Vagina (tissue), 2 donors: ENCODE results near the gene ENO3. TPM values are rescaled to one million over a fixed set of nuclear protein-coding genes. Genes with fewer than 3 reads are reported as not detected.

ENCODE experiments used
- DNase-seq, 2 donors: peaks; one replicate each; pipeline ENCODE4 v3.0.0-alpha.2; 2017; ENCODE audit errors: extremely low spot score in 2 of 2
- H3K27ac ChIP-seq: fragments of 200-600 bp; sonication (generic); one replicate; pipeline ENCODE4 v1.5.1; 2019
- H3K27me3 ChIP-seq: fragments of 200-600 bp; sonication (generic); one replicate; pipeline ENCODE4 v1.5.1; 2019
- H3K36me3 ChIP-seq, 2 donors: fragments of 200-600 bp; sonication (generic); one replicate each; pipeline ENCODE4 v1.5.1; 2017 to 2019
- H3K4me1 ChIP-seq: fragments of 200-600 bp; sonication (generic); one replicate; pipeline ENCODE4 v1.5.1; 2019
- H3K4me3 ChIP-seq, 2 donors: fragments of 200-600 bp; sonication (generic); 1 replicate in 1 of 2; 2 replicates in 1 of 2; pipeline ENCODE4 v1.5.1; 2016 to 2019
- H3K9me3 ChIP-seq: fragments of 200-600 bp; sonication (generic); one replicate; pipeline ENCODE4 v1.5.1; 2019
- CTCF ChIP-seq, 3 experiments: fragments of 450-650 bp in 2 of 3; fragments of 200-600 bp in 1 of 3; sonication (generic) in 1 of 3; IDR thresholded peaks; one replicate each; pipeline ENCODE4 v1.5.1; 2017 to 2019; ENCODE audit warnings: antibody characterized with exemption in 3 of 3, mild to moderate bottlenecking in 2 of 3, moderate library complexity in 2 of 3
- POLR2A ChIP-seq, 2 donors: fragments of 450-650 bp; IDR thresholded peaks; one replicate each; pipeline ENCODE4 v1.6.1; 2017; ENCODE audit warnings: antibody characterized with exemption in 2 of 2, mild to moderate bottlenecking in 2 of 2, moderate library complexity in 2 of 2
- POLR2AphosphoS5 ChIP-seq, 2 donors: sonication (generic); formaldehyde crosslinking; IDR thresholded peaks; one replicate each; pipeline ENCODE4 v1.9.0; 2017; ENCODE audit warnings: antibody characterized with exemption in 2 of 2, mild to moderate bottlenecking in 2 of 2, low read depth in 1 of 2; ENCODE audit not compliant: insufficient read depth in 1 of 2
- intact Hi-C: fragments of 100-400 bp; cut with DNase I; formaldehyde crosslinking; loops from one replicate; pipeline ENCODE4 v1.15.1; 2023
- total RNA-seq: library from RNA; depleted of rRNA; stranded (reverse); fragments of >200 nt; gene quantifications from one replicate; pipeline ENCODE4 v1.2.3, GENCODE V29; 2016

Gene ENO3
- total RNA-seq, 1 donor from 2014 or later = 5.6 TPM

DNA sequence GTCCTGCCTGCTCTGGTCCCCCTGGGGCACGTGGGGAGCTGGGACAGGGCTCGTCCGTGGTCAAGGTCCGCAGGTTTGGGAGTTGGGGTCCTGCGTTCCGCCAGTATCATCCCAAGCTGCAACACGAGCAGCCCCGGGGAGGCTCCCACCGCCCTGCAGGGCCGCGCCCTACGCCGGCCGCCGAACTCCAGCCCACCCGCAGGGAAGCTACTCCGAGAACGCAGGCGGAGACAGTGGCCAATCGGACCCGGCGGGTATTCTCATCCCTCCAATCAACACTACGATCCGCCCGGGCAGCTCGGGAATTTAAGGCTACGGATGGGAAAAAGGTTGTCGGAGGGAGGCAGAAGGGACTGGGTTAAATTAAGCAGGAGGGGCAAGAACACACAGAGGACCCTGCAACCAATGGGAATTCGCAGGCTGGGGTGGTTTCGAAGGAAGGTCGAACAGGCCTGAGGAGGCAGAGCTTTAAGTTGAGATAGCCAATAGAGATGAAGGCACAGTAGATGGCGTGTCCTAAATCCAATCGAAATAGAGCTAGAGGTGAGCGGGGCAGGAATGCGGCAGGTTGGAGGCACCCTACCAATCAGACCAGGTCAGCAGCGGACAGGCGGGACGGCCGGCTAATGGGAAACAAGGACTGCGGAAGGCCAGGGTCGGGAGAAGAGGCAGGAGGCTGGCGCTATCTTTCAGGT lies 16.1 kb downstream of the ENO3 start:
- Histone ChIP-seq H3K27ac (peak overlapping the region; percentile 96), H3K4me3 (peak overlapping the region; percentile 68 to 83), H3K36me3 (peaks cover 0 to 6% of the 10 kb centered on the region in 2 donors), H3K27me3 (no peaks in the 10 kb centered on the region), H3K4me1 (peaks cover 44% of the 10 kb centered on the region), H3K9me3 (no peaks in the 10 kb centered on the region)
- peak; percentile 100 for DNase-seq
- intact Hi-C loops = no loop called here
- TF ChIP-seq POLR2A (IDR thresholded peaks at IDR 0.05) (peak in 1 of 2 donors; percentile 40), CTCF (IDR thresholded peaks at IDR 0.05) (no peak)

- peak in 1 of 2 donors; percentile 99 for DNase-seq
- H3K27ac ChIP-seq = peak within 1 kb of the TSS; percentile 96
- no peaks in the 10 kb centered on the region for H3K27me3 ChIP-seq
- H3K36me3 ChIP-seq = peaks cover 0 to 14% of the 10 kb centered on the region in 2 donors
- H3K9me3 ChIP-seq = no peaks in the 10 kb centered on the region
- intact Hi-C loops = no loop called here
- peak within 1 kb of the TSS; percentile 68 to 83 for H3K4me3 ChIP-seq
- TF ChIP-seq POLR2A (IDR thresholded peaks at IDR 0.05) (peak in 1 of 2 donors; percentile 71), POLR2AphosphoS5 (IDR thresholded peaks at IDR 0.05; ENCODE audit: insufficient read depth in 1 of 2, low read depth in 1 of 2) (peak; percentile 89 to 98), CTCF (IDR thresholded peaks at IDR 0.05) (no peak)
- peaks cover 44% of the 10 kb centered on the region for H3K4me1 ChIP-seq
Measured at GRCh38 chr17:4967539-4968485, 16.9 kb downstream of the ENO3 start, which contains the start of gene SPAG7. TSS of gene SPAG7 (minus strand) at chr17:4967817. CDS start at chr17:4967804, 13 bp downstream.

DNA sequence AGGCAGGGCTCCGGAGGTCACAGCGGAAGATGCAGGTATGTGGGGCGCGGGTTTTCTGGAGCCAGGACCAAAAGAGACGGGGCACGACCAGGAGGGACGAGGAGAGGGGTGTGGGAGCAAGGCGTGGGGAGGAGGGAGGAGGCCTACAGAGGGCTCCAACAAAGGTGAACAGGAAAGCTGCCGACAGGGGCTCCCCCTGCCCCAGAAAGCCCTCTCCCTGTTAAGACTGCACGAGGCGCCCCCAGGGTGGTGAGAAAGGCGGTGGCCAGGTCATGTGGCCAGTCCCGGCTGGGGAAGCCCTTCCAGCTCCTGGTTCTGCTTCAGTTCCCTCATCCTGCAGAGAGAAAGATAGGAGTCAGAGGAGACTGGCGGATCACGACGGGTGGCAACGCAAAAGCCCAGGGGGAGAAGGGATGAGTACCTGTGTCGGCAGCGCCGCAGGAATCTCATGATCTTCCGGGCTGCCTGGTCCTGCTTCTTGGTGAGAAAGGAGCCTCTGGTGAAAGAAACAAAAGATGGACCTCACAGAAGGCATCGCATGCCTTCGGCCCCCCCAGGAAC lies 17.6 kb downstream of the ENO3 start:
- no peaks in the 10 kb centered on the region for H3K9me3 ChIP-seq
- no peak for TF ChIP-seq CTCF (IDR thresholded peaks at IDR 0.05)
- no peak for TF ChIP-seq POLR2AphosphoS5 (IDR thresholded peaks at IDR 0.05; ENCODE audit: insufficient read depth in 1 of 2, low read depth in 1 of 2)
- TF ChIP-seq POLR2A (IDR thresholded peaks at IDR 0.05) = no peak
- no peak for DNase-seq
- H3K27me3 ChIP-seq = no peaks in the 10 kb centered on the region
- H3K27ac ChIP-seq = peak overlapping the region; percentile 96
- peaks cover 44% of the 10 kb centered on the region for H3K4me1 ChIP-seq
- intact Hi-C loops = no loop called here
- peak overlapping the region; percentile 68 to 72 for H3K4me3 ChIP-seq
- H3K36me3 ChIP-seq = peaks cover 0 to 22% of the 10 kb centered on the region in 2 donors

DNA sequence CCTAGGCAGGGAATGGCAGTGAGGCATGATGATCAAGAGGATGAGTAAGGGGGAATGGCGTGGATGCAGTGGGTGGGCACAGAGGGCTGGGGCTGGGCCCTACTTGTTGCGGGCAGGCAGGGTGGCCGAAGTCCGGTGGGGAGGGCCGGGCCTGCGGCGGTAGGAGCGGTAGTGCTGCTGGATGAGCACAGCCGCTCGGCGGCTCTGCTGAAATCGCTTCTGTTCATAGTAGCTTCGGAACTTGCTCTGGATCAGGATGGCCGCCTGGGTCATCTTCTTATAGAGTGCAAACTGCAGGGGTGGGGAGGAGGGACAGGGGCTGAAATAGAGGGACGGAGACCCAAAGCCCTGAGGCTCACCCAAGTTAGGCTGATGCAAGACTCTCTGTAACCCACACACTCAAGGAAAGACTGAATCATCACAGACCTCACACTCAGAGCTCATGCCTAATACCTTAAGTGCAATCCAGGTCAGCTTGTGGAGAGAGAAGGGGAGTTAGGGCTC lies 18.2 kb downstream of the ENO3 start:
- Histone ChIP-seq H3K27me3 (no peaks in the 10 kb centered on the region), H3K4me1 (peaks cover 44% of the 10 kb centered on the region), H3K27ac (peak overlapping the region; percentile 96), H3K9me3 (no peaks in the 10 kb centered on the region), H3K36me3 (peaks cover 0 to 25% of the 10 kb centered on the region in 2 donors), H3K4me3 (peak overlapping the region; percentile 68 to 72)
- TF ChIP-seq POLR2AphosphoS5 (IDR thresholded peaks at IDR 0.05; ENCODE audit: insufficient read depth in 1 of 2, low read depth in 1 of 2) (peak in 1 of 2 donors; percentile 29), POLR2A (IDR thresholded peaks at IDR 0.05) (no peak)
- DNase-seq = no peak
- intact Hi-C loops = no loop called here

DNA sequence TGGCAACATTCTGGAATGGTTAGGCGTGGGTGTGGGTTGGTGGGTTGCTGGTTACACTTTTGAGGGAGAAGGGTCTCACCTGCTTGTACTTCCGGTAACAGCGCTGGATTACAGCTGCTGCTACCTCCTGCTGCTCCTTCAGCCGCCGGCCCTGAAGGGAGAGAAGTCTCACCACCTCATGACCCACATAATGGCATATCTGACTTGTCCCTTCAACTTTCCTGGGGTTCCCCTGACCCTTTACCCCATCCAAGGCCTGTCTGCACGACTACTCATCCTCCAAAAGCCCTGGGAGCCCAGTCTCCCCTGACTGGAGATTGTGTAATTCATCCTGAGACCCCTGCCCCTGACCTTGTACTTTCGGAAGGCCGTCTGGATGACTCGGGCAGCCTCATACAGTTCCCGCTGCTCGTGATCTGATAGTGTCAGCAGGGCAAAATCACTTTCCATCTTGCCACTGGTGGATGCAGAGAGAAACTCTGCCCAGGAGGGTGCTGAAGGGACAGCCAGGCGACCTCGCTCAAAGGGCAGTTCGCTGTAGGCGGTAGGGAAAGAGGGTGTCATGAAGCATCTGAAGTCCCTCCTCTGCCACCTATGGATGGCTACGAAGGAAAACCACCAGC lies 18.7 kb downstream of the ENO3 start:
- TF ChIP-seq POLR2A (IDR thresholded peaks at IDR 0.05) = no peak
- no peak for TF ChIP-seq POLR2AphosphoS5 (IDR thresholded peaks at IDR 0.05; ENCODE audit: insufficient read depth in 1 of 2, low read depth in 1 of 2)
- H3K36me3 ChIP-seq = peaks cover 0 to 29% of the 10 kb centered on the region in 2 donors
- no peaks in the 10 kb centered on the region for H3K9me3 ChIP-seq
- H3K27ac ChIP-seq = peak overlapping the region; percentile 96
- peak overlapping the region; percentile 68 to 72 for H3K4me3 ChIP-seq
- intact Hi-C loops = no loop called here
- peaks cover 44% of the 10 kb centered on the region for H3K4me1 ChIP-seq
- no peaks in the 10 kb centered on the region for H3K27me3 ChIP-seq
- DNase-seq = no peak
